NCI-H1694 (cell line): ENCODE results near the gene GTSF1L.

Experiments used
- DNase-seq: peaks from one replicate; lab custom pipeline; 2025; lab: John Stamatoyannopoulos, UW

GTSF1L gene

DNA sequence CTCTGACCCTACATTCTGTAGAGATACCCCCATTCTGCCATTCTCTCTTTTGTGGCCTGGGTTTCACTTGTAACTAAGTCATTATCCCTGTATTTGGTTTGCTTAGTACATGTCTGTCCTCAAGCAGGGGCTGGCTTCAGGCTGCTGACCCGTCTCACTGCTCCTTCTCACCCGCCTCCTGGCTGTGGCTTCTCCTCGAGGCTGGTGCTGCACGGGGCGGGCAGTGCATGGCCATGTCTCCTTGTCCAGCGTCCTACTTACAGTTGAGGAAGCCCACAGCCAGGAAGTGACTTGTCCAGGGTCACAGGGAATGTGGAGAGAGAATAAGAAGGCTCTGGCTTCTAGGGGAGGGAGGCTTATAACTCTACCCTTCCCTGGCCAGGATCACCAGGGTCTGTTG, 11.3 kb downstream of the GTSF1L start:
- DNase-seq, result no peak

GRCh38 chr20:43715044-43715443, 11.8 kb downstream of the GTSF1L start:
- no peak for DNase-seq

DNA sequence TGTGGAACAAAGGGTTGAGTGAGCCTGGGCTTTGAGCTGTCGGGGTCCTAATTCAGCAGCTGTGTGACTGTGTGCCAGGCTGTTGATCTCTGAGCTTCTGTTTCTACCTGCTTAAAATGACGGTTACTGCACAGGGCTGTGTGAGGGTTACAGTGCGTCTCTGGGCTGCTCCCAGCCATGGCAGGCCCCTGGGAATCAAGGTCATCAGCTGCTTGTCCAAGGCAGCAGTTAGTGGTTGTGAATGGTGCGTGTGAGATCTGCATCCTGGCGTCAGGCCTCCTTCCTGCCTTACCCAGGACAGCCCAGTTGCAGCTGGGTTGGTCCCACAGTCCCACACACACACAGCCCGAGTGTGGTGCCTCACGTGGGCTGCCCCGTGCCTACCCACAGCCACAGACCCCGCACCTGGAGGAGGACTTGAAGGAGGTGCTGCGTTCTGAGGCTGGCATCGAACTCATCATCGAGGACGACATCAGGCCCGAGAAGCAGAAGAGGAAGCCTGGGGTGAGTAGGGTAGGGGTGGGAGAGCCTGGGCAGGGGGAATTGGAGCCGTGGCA, 15.6 kb downstream of the GTSF1L start:
- no peak for DNase-seq

DNA sequence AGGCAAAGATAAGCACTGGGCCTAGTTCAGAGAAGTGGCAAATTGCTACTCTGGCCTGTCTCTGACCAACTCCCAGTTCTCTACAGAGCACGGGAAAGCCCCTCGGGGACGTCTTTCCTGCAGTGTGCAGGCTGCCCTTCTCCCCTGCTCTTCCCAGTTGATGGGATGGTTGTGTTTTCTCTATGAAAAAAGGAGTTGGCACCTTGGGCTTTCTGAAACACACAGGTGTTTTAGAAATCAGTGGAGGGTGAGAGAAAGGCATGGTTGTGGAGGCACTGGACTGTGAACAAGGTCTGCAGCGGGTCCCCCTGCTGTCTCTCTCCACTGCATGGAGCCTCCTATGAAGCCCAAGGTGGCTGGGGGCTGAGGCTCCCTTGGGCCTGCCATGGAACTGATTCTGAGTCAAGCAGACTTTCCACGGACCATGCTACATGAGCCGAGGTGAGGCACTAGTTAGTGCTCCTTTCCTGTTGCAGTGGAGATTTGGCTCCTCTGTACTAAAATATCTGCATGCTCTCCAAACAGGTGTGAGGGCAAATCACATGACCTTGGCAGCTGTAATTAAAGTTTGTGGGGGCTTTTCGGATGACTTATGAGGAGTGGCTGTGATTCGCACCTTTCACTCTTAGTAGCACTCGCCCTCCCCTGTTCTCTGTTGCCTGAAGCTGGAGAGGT, 16.3 kb downstream of the GTSF1L start:
- DNase-seq, result no peak

GRCh38 chr20:43702502-43702901, 24.3 kb downstream of the GTSF1L start:
- no peak for DNase-seq

DNA sequence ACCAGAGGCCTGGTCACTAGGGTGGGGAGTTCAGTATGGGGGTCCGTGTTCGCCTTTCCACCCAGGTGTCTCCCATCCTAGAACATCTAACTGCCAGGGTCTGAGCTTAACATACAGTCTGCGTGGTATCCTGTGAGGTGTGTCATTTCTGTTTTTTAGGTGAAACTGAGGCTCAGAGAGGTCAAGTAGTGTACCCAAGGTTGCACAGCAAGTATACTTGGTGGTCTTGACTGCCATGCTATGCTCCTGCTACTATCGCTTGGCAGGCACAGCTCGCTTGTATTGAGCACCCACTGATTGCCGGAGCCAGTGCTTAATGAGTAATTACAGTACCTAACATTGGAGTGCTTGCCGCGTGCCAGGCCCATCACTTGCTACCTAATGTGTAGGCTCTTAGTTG, 26.2 kb downstream of the GTSF1L start:
- no peak for DNase-seq

DNA sequence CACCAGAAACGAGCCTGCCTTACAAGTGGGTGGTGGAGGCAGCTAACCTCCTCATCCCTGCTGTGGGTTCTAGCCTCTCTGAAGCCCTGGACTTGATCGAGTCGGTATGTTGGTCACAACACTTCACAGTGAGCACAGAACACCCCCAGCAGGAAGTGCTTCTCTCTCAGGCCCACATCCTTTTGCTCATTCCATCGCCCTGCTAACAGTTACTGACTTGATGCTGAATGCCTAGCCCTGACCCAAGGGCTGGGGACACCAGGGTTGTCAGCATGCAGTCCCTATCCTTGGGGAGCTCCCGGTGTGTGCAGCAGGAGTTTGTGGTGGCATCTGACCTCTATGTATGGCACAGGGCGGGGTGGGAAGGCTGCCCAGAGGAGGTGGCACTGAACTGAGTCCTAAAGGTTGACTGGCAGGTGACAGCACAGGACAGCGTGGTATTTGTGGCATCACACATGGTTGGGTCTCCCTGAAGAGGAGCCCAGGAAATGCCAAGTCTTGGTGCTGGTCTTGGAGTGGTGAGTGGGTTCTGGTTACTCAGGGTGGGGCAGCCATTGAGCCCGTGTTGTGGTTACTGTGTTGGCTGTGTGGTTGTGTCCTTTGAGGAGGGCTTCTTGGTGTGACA, 26.7 kb downstream of the GTSF1L start:
- no peak for DNase-seq

DNA sequence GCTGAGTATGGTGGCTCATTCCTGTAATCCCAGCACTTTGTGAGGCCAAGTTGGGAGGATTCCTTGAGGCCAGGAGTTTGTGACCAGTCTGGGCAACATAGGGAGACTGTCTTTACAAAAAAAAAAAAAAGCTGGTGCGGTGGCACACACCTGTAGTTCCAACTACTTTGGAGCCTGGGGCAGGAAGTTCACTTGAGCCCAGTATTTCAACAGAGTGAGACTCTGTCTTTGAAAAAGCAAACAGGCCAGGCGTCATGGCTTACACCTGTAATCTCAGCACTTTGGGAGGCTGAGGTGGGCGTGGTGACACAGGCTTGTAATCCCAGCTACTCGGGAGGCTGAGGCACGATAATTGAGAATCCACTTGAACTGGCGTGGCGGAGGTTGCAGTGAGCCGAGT, 31.2 kb downstream of the GTSF1L start:
- no peak for DNase-seq

DNA sequence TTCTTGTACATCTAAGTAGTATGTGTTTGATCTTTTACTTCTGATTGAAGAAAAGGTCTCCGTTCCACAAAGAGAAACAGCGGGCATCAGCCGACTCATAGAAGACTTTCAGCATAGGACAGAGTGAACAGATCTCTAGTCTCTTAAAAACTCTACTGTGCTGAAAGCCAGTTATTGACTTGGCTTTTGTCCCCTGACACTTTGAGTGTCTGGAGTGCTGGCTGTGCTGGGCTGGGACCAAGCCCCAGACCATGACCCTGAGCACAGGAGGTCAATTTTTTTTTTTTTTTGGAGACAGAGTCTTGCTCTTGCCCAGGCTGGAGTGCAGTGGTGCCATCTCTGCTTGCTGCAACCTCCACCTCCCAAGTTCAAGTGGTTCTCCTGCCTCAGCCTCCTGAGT, 32.0 kb downstream of the GTSF1L start:
- DNase-seq, result no peak

DNA sequence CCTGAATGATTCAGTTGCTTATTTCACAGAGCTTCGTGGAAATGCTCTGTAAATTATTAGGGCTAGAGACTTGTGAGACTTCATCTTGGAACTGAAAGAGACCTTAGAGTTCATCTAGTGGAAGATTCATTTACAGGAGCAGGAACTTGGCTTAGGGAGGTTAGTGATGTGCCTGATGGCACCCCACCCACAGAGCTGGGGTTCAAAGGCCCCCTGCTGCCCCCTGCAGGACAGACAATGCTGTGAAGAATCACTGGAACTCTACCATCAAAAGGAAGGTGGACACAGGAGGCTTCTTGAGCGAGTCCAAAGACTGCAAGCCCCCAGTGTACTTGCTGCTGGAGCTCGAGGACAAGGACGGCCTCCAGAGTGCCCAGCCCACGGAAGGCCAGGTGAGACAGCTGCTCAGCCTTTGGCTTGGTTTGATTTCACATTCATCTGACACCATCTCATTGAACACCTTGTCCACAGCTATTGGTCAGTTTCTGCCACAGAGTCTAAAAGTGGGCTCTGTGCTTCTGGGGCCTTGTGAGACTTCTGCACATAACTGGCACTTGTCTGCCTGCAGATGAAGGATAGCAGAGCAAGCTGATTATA, 34.8 kb downstream of the GTSF1L start:
- DNase-seq, result peak; percentile 17

GRCh38 chr20:43690943-43691598, 35.7 kb downstream of the GTSF1L start:
- DNase-seq, result no peak

- DNase-seq, result no peak
Measured at GRCh38 chr20:43689165-43689564, 37.6 kb downstream of the GTSF1L start.

GRCh38 chr20:43686820-43687219, 40.0 kb downstream of the GTSF1L start:
- no peak for DNase-seq

GRCh38 chr20:43682446-43682845, 44.4 kb downstream of the GTSF1L start:
- DNase-seq, result no peak

GRCh38 chr20:43681991-43682410, 44.8 kb downstream of the GTSF1L start:
- DNase-seq, result no peak

DNA sequence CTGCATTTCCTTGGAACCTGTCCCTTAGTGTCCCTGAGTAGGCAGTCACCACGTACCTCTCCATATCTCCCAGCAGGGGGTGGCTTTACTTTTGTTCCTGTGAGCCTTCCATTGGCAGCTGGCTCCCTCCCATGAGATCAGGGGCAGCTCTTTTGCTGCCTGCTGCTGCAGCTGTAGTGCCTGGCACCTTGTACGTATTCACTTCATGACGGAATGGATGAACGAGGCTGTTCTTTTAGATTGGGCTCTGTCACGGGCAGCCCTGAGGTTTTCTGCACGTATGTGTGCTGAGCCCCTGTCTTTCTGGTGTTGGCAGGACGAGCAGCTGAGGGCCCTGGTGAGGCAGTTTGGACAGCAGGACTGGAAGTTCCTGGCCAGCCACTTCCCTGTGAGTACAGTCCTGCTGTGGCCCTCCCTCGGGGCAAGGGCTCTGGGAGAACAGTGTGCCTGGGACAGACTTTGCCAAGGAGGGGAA, 45.3 kb downstream of the GTSF1L start:
- no peak for DNase-seq

GRCh38 chr20:43680981-43681380, 45.8 kb downstream of the GTSF1L start:
- DNase-seq, result no peak

- no peak for DNase-seq
Measured at GRCh38 chr20:43676368-43676767, 50.4 kb downstream of the GTSF1L start.
